Testis (tissue), 2 donors: ENCODE data around the gene TLE5.

Source experiments
- POLR2A ChIP-seq: fragments of 450-650 bp; IDR thresholded peaks from one replicate; pipeline ENCODE4 v1.6.1; 2017; ENCODE audit warnings: antibody characterized with exemption, mild to moderate bottlenecking, moderate library complexity
- TF ChIP-seq, protein P1 (sequence below), 3 experiments: fragments of 450-650 bp in 2 of 3; fragments of 200-600 bp in 1 of 3; sonication (generic) in 1 of 3; IDR thresholded peaks; one replicate each; pipeline ENCODE4 v1.5.1; 2016 to 2019; ENCODE audit warnings: antibody characterized with exemption in 3 of 3, mild to moderate bottlenecking in 2 of 3, moderate library complexity in 1 of 3

- TF ChIP-seq, protein P1, sequence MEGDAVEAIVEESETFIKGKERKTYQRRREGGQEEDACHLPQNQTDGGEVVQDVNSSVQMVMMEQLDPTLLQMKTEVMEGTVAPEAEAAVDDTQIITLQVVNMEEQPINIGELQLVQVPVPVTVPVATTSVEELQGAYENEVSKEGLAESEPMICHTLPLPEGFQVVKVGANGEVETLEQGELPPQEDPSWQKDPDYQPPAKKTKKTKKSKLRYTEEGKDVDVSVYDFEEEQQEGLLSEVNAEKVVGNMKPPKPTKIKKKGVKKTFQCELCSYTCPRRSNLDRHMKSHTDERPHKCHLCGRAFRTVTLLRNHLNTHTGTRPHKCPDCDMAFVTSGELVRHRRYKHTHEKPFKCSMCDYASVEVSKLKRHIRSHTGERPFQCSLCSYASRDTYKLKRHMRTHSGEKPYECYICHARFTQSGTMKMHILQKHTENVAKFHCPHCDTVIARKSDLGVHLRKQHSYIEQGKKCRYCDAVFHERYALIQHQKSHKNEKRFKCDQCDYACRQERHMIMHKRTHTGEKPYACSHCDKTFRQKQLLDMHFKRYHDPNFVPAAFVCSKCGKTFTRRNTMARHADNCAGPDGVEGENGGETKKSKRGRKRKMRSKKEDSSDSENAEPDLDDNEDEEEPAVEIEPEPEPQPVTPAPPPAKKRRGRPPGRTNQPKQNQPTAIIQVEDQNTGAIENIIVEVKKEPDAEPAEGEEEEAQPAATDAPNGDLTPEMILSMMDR (IDR thresholded peaks at IDR 0.05): no peak
- no peak for TF ChIP-seq POLR2A
Observed at GRCh38 chr19:3012621-3013262, 49.6 kb downstream of the TLE5 start.
